EL (cell line): ENCODE data around the gene TMEM232.
"Not testable (repeated sequence)": the region's sequence is repeated elsewhere in the genome, so short reads cannot be mapped to it uniquely, and the experiment has no call there.

Source experiments
- DNase-seq: peaks from one replicate; pipeline ENCODE4 v3.0.0-alpha.2; 2016

The TMEM232 gene

DNA sequence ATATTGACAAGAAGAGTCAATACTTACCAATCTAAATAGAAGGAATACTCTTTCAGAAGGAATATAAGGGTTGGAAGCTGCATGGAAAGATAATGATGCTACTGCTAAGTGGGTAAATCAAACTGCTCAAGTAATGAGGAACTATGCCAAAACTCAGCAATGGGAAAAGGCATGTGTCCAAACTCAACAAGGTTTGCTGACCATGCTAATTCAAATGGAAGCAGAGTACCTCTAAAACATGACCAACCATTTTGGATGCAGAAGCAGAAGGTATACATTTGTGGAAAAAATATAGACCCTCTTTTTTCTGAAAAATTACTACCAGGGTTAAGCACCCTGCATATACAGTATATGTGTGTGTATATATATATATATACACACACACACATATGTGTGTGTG, 21.1 kb downstream of the TMEM232 start:
- no peak for DNase-seq

- no peak for DNase-seq
Measured at GRCh38 chr5:110703481-110703880, 23.0 kb downstream of the TMEM232 start.

GRCh38 chr5:110702704-110703103, 23.8 kb downstream of the TMEM232 start:
- DNase-seq = no peak

GRCh38 chr5:110702300-110702699, 24.2 kb downstream of the TMEM232 start:
- DNase-seq = no peak

GRCh38 chr5:110692669-110693068, 33.8 kb downstream of the TMEM232 start:
- DNase-seq = not testable (repeated sequence)

DNA sequence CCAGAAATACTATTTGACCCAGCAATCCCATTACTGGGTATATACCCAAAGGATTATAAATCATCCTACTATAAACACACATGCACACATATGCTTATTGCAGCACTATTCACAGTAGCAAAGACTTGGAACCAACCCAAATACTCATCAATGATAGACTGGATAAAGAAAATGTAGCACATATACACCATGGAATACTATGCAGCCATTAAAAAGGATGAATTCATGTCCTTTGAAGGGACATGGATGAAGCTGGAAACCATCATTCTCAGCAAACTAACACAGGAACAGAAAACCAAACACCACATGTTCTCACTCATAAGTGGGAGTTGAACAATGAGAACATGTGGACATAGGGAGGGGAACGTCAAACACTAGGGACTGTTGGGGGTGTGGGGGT, 35.9 kb downstream of the TMEM232 start:
- DNase-seq = not testable (repeated sequence)

- no peak for DNase-seq
Measured at GRCh38 chr5:110687485-110687884, 39.0 kb downstream of the TMEM232 start.

DNA sequence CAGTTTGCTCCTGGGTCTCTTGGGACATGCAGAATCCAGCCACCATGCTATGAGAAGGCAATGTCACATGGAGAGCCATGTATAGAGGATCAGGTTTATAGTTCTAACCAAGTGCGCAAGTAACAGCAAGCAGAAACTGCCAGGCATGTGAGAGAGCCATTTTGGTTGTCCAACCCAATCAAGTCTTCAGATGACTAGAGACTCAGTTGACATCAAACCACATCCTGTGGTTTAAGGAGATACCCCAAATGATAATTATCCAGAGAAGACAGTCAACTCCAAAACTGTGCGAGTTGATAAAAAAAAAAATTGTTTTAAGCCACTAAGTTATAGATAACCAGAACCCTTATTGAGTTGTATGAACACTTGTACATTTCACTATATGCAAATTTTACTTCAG, 40.2 kb downstream of the TMEM232 start:
- DNase-seq = no peak

DNA sequence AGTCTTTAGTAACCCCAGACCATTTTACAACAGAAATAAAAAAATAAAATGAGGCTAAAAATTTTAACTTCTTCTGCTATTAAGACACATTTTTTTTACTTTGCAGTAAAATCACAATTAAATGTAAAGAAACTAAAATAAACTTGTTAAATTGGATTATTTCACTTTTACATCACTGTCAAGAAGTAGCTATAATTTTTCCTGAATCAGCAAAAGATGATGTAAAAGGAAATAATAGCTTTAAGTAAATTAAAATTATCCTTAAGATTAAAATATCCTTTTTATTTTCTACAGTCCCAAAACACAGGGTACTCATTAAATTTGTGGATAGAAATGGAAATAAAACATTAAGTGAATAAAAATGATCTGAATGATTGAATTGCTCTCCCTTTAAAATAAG, 44.5 kb downstream of the TMEM232 start:
- no peak for DNase-seq

DNA sequence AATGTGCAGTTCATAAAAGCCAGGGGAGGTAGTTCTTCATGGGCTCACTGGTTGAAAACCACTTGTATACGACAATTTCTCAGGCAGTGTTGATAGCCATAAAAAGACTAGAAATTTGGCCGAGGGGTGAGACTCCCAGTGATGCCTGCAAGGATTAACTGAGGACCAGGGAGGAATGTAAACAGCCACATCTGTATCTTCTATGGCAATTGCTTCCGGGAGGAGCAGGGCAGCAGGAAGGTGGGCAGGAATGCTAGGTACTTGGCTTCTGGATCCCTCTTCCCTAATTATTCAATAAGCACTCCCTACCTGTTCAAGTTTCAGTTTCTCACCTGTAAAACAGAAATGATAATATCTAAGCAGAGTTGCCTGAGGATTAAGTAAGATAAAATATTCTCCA, 45.4 kb downstream of the TMEM232 start:
- DNase-seq = no peak

GRCh38 chr5:110676554-110676953, 49.9 kb downstream of the TMEM232 start:
- DNase-seq = not testable (repeated sequence)

DNA sequence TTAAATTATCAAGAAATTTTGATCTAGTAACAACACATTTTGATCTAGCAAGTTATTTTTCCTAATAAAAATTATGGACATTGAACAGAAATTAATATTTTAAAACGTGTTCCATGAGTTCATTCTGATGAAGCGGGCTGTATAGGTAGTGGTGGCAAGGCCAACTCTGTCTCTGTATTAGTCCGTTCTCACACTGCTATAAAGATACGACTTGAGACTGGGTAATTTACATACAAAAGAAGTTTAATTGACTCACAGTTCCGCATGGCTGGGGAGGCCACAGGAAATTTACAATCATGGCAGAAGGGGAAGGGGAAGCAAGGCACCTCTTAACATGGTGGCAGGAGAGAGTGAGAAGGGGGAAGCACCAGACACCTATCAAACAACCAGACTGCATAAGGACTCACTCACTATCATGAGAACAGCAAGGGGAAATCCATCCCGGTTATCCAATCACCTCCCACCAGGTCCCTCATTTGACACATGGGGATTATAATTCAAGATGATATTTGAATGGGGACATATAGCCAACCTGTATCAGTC, 61.2 kb downstream of the TMEM232 start:
- no peak for DNase-seq

GRCh38 chr5:110663525-110663924, 62.9 kb downstream of the TMEM232 start:
- DNase-seq = no peak

DNA sequence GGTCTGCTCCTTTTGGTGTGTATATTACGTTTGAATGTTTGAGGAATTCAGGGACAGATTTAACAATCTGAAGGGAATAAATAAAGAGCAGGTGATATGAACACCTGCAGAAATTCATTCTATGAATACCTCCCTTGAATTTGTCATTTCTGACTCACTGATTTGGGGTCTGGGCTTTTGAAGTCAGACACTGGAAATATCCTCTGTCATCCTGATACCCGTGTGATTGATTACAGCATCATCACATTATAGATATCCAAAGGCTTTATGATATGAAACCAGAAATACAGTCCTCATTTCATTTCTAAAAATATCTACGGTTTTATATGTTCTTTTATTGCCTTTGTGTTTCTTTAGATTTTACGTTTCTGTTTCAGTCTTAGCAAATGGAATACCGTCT, 68.5 kb downstream of the TMEM232 start:
- DNase-seq = no peak

DNA sequence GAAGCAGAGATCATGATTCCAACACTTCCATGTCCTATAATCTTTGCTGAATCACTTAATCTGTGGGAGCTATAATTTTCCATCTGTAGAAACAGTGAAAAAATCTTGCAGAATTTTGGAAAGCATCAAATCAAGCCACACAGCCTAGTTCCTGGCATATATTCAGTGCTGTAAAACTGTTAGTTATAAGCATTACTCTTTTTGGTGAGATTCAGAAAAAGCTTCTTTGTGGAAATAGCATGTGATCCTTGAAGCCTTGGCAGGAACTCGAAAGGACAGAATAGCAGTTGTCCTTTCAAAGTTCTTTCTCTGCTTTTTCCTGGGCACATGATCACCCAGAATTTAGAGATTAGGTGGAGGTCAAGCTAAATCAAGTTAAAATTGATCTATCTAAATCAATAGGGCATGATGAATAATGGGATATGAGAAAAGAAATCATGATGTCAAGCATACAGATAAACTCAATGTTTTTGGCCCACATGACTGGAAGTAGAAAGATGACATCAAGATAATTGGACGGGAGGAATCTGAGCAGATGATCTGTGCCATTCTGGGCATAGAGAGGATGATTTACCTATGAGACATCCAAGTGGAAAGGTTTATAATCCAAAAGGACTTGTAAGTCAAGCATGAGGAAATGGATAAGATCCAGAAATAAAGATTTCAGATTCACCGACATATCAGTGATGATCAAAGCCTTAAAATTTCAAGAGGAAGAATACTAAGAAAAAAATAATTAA, 73.1 kb downstream of the TMEM232 start:
- no peak for DNase-seq

- peak; percentile 4 for DNase-seq
Measured at GRCh38 chr5:110651507-110651906, 75.0 kb downstream of the TMEM232 start.

GRCh38 chr5:110644357-110644756, 82.1 kb downstream of the TMEM232 start:
- DNase-seq = no peak

DNA sequence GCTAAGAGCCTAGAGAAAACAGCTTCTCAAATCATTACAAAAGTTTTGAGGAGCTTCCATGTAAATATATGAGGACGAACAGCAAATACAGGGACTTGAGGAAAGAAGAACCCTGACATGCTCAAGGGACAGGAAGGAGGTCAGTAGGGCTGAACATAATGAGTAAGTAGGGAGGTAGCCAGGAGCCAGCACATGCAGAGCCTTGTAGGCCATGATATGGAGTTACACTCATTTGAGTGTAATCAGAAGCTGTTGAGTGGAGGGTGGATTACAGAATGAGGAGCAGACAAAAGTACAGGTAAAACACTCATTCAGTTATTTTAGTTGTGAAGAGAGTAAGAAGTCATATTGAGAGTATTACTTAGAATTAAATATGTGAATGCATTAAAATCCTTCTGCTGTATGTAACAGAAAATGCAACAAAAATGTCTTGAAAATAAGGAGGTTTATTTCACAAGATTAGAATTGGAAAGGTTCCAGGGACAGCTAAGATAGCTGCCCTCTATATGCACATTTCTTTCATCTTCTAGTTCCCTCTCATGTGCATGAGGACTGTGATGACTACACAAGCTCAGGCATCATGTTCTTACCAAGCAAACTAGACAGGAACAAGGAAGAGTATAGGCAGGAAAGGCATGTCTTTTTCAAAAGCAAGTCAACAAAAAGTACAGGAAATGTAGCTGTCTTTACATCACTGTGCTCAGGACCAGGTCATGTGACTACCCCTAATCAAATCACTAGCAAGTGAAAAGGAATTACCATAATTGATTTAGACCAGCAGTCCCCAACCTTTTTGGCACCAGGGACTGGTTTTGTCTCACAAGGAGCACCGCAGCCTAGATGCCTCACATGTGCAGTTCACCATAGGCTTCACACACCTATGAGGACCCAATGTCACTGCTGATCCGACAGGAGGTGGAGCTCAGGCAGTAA, 87.2 kb downstream of the TMEM232 start:
- no peak for DNase-seq

DNA sequence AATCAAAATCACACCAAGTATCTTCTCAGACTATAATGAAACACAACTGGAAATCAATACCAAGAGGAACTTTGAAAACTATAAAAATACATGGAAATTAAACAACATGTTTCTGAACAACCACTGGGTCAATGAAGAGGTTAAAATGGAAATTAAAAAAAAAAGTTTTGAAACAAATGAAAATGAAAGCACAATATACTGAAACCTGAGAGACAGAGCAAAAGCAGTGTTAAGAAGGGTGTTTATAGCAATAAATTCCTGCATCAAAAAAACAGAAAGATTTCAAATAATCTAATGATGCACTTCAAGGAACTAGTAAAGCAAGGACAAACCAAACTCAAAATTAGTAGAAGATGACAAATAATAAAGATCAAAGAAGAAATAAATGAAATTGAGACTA, 92.0 kb downstream of the TMEM232 start:
- DNase-seq = no peak

GRCh38 chr5:110631236-110631635, 95.2 kb downstream of the TMEM232 start:
- DNase-seq = no peak

- DNase-seq = no peak
Measured at GRCh38 chr5:110630350-110630749, 96.1 kb downstream of the TMEM232 start.

GRCh38 chr5:110625376-110625999, 101.0 kb downstream of the TMEM232 start:
- DNase-seq = peak; percentile 6

DNA sequence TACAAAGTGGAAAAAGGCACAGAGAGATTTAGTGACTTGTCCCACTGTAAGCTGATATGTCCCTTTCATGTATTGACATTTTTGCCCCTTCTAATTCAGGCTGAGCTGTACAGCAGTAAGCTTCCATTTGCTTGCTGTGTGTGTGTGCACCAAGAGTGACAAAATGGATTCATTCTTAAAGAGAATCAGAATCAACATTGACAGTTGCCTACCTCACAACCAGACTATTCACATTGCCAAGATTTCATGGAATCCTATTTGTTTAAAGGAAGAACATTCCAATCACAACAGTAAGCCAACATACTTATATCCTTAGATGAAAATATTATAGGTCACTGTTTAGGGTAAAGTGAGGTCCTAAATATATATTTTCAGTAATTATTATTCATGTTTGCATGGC, 102.6 kb downstream of the TMEM232 start:
- no peak for DNase-seq
